T-helper 2 cell treated with Interferon-gamma antibody and Interleukin-4, amounts not matched to agents 5 μg/mL and 100 μg/mL, for 36 hours (primary cell): ENCODE results near the gene KCNA3.
A peak's percentile ranks its signal among the peaks of the same experiment; 100 is the strongest.

Experiments
- DNase-seq: peaks from one replicate; pipeline ENCODE4 v3.0.0; 2021; ENCODE audit warnings: low spot score
- H3K27ac Mint-ChIP-seq: one replicate; pipeline ENCODE4 v1.8.0; 2021; ENCODE audit warnings: mild to moderate bottlenecking, mixed read lengths
- H3K27me3 Mint-ChIP-seq: one replicate; pipeline ENCODE4 v1.8.0; 2021; ENCODE audit warnings: low read depth, mixed read lengths
- H3K36me3 Mint-ChIP-seq: one replicate; pipeline ENCODE4 v1.8.0; 2021; ENCODE audit warnings: low read depth, mixed read lengths
- H3K4me1 Mint-ChIP-seq: one replicate; pipeline ENCODE4 v1.8.0; 2021; ENCODE audit warnings: low read depth, mixed read lengths
- H3K4me3 Mint-ChIP-seq: one replicate; pipeline ENCODE4 v1.8.0; 2022; ENCODE audit warnings: mild to moderate bottlenecking, moderate library complexity, mixed read lengths
- H3K9me3 Mint-ChIP-seq: one replicate; pipeline ENCODE4 v1.8.0; 2021; ENCODE audit warnings: mixed read lengths

KCNA3 gene

DNA sequence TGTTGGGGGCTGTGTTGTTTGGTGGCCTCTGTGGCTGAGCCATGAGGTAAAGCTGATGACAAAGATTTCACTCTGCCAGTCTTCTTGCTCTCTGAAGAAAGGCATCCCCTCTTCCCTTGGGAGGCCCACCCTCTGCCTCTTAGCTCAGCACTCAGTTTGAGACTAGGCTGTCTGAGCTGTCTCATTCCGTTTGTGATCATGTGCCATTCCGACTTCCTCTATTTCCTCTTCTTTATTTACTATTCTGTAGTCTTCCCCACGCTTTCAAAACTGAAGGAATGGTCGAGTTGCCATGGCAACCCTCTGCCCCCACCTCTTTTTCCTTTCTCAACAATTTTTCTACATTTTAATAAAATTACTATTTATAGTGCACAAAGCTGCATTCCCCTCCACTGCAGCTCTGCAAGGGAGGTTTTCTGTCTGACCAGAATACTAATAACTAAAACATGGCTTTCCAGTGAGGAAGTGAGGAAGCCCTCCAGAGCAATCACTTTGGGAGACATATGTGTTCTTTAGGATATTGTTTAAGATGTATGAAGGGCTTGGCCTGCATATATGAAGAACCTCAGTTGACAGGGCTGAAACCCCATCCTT is 30.8 kb downstream of the KCNA3 start:
- Mint-ChIP-seq H3K27me3 (no peaks in the 10 kb centered on the region), H3K4me1 (peaks cover 61% of the 10 kb centered on the region), H3K4me3 (no peak overlapping the region), H3K36me3 (peaks cover 16% of the 10 kb centered on the region), H3K9me3 (peaks cover 11% of the 10 kb centered on the region), H3K27ac (peak overlapping the region; percentile 28)
- no peak for DNase-seq

DNA sequence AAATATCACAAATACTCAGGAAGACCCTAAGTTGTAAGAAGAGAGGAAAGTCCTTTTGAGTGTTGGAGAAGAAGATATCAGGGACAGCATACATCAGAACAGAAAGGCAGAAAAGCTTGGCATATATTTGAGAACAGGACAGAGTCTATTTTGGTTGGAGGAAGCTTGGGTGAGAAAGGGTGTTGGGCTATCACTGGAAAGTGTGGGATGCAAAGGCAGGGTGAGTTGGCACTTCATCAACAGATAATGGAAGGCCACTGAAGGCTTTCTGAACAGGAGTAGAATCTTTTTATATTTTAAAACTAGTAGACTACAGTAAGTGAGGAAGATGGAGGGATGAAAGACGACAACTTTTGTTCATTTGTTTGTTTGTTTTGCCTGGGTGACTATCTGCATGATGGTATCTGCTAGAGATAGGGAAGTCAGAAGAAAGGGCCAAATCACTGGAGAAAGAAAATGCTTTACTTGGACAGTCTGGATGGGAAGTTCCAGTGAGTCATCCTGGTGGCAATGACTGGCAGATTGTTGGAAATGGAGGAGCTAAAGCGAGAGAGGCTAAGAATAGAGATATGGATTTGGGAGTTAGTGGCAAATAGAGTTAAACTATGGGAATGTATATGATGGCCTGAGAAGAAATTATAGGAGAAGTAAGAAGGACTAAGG is 34.9 kb downstream of the KCNA3 start:
- H3K4me1 Mint-ChIP-seq: peaks cover 84% of the 10 kb centered on the region
- no peak overlapping the region for H3K4me3 Mint-ChIP-seq
- H3K36me3 Mint-ChIP-seq: peaks cover 20% of the 10 kb centered on the region
- no peaks in the 10 kb centered on the region for H3K27me3 Mint-ChIP-seq
- peaks cover 11% of the 10 kb centered on the region for H3K9me3 Mint-ChIP-seq
- DNase-seq: no peak
- H3K27ac Mint-ChIP-seq: peak overlapping the region; percentile 29

DNA sequence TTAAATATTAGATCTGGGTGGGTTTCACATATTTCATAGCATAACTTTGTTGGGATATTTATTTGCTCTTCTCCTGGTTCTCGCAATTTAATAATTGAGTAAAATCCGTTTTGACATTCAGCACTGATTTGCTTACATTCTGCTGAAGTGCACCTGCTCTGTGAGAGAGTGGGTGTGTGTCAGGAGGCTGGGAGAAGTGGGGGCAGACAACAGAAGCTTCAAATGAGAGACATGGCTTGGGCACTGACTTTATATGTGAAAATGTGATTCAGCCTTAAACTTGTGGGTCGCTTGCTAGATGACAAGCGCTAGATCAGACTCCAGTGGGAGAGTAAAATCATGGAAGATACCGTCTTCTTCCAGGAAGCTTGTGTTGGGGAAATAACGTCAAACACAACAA is 36.2 kb downstream of the KCNA3 start:
- H3K27ac Mint-ChIP-seq: peak overlapping the region; percentile 37
- H3K36me3 Mint-ChIP-seq: peaks cover 19% of the 10 kb centered on the region
- H3K27me3 Mint-ChIP-seq: no peaks in the 10 kb centered on the region
- peak overlapping the region; percentile 25 for H3K4me3 Mint-ChIP-seq
- DNase-seq: no peak
- H3K4me1 Mint-ChIP-seq: peaks cover 88% of the 10 kb centered on the region
- peaks cover 11% of the 10 kb centered on the region for H3K9me3 Mint-ChIP-seq

DNA sequence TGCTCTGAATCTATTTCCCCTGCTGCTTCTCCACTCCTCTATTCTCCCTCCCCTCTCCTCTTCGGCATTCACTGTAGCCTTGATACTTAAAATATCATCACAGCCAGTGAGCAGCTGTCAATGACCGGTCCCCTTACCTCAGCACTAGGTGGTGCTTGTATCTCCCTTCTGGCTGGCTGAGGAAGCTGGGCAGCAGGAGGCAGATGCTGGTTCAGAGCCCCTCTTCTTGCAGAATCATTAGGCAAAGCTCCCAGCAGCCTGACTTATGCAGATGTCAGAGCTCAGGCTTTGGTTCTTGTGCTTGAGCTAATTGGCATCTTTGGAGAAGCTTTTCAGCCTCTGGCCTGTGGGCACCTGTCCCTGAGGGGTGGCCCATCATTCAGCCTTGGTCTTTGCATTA is 36.7 kb downstream of the KCNA3 start:
- peaks cover 18% of the 10 kb centered on the region for H3K36me3 Mint-ChIP-seq
- no peaks in the 10 kb centered on the region for H3K27me3 Mint-ChIP-seq
- DNase-seq: no peak
- H3K27ac Mint-ChIP-seq: peak overlapping the region; percentile 66
- H3K9me3 Mint-ChIP-seq: peaks cover 11% of the 10 kb centered on the region
- peak overlapping the region; percentile 5 for H3K4me3 Mint-ChIP-seq
- H3K4me1 Mint-ChIP-seq: peaks cover 89% of the 10 kb centered on the region

DNA sequence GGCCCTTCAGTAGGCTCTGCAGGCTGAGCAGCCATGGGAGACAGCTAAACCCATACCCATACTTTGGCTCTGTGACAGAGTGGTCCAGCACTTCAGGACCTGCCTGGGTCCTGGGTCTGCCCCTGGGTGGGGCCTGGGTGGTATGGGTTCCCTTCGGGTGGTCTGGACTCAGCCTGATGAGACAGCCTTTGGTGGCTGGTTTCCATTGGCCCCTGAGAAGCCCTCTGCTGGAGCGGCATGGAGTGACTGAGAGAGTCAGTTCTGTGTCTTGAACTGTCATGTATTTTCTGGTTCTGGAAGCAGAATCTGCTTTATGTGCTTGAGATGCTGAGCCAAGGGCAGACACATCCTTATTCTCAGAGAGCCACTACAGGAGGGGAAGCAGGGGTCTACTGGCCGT is 37.3 kb downstream of the KCNA3 start:
- H3K36me3 Mint-ChIP-seq: peaks cover 18% of the 10 kb centered on the region
- no peaks in the 10 kb centered on the region for H3K27me3 Mint-ChIP-seq
- peaks cover 84% of the 10 kb centered on the region for H3K4me1 Mint-ChIP-seq
- peaks cover 11% of the 10 kb centered on the region for H3K9me3 Mint-ChIP-seq
- H3K27ac Mint-ChIP-seq: no peak overlapping the region
- no peak for DNase-seq
- no peak overlapping the region for H3K4me3 Mint-ChIP-seq

DNA sequence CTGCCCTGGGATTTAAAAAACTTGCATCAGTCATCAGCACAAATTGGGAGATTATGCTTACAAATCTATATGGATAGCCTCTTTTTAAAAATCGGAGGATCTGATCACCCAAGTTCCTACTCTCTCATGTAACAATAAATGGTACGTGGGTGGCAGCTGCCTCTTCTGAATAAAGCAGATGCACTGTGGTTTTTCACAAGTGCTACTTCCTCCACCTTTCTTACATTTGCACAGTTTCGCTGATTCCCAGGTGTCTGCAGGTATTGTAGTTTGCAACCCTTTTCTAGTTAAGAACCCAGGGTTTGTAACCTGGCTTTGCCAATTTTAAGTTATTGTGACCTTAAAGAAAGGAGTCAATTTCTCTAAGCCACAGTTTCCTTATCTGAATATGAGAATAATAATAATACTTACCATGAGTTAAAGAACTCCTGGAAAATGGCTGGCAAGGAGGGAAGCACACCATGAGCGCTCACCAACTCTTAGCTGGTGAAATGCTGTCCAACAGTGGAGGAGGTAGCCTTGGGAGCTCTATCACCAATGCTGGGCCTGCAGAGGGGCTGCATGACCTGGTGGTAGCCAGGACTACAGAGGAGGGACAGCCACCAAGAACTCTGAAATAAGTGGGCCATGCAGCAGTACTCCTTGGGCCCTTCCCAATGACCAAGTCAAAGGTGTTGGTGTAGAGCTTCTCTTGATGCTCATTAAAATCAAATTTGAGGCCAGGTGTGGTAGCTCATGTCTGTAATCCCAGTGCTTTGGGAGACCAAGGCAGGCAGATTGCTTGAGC is 38.4 kb downstream of the KCNA3 start:
- H3K27ac Mint-ChIP-seq: peak overlapping the region; percentile 87
- peak overlapping the region; percentile 72 for H3K4me3 Mint-ChIP-seq
- H3K9me3 Mint-ChIP-seq: peaks cover 9% of the 10 kb centered on the region
- peaks cover 17% of the 10 kb centered on the region for H3K36me3 Mint-ChIP-seq
- no peak for DNase-seq
- no peaks in the 10 kb centered on the region for H3K27me3 Mint-ChIP-seq
- H3K4me1 Mint-ChIP-seq: peaks cover 74% of the 10 kb centered on the region

DNA sequence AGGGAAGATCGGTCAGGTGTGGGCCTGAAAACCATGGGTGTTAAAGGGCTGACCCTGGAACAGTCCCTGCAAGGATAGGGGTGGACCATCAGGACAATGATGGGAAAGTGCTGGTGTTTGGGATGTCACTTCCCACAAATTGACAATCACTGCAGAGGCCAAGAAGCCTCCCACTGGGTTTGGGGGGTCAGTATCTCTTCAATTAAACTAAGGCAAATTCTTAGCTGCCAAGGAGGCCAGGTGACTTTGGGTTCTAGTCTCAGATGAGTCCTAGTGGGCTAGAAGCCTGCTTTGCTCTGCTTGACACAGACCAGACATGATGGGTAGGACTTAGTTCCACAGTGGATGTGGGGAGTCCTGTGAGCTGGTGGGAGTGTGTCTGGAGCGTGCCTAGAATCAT is 39.3 kb downstream of the KCNA3 start:
- Mint-ChIP-seq H3K4me3 (peak overlapping the region; percentile 72), H3K36me3 (peaks cover 14% of the 10 kb centered on the region), H3K27me3 (no peaks in the 10 kb centered on the region), H3K4me1 (peaks cover 72% of the 10 kb centered on the region), H3K27ac (peak overlapping the region; percentile 87), H3K9me3 (peaks cover 6% of the 10 kb centered on the region)
- DNase-seq: no peak

DNA sequence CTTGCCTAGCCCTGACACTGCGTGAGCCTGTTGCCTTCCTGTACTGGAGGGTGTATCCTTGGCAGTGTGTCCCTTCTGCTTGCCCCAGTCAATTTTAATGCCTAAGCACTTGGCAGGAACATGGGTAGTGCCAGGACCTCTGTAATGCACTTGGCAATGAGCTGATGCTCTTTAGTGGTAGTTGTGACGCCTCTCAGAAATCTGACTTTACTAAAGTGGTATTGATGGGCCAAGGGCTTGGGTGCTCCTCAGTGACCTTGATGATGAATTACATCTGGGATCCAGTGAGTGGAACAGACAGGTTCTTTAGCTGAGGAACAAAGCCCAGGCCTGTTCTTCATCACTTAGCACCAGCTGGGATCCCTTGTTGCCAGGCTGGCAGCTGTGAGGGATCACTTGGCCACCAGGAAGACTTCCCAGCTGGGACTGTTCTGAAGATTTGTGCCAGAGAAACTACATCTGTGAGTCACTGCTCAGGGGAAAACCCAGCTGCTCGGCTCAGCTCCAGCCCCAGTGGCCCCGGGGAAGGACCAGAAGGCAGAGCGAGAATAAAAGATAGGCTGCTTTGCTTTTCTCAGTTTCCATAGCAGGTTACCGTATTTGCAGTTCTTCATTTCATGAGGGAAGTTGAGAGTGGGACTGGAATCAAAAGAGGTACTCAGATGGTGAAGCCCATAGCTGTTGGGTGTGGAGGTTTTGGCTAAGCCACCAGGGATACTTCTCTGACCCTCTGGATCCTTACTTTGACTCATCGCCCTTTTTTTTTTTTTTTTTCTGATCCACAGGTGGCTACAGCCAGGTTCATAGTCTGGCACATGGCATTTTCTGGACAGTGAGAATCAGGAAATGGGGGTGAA is 40.1 kb downstream of the KCNA3 start:
- Mint-ChIP-seq H3K4me1 (peaks cover 65% of the 10 kb centered on the region), H3K9me3 (no peaks in the 10 kb centered on the region)

DNA sequence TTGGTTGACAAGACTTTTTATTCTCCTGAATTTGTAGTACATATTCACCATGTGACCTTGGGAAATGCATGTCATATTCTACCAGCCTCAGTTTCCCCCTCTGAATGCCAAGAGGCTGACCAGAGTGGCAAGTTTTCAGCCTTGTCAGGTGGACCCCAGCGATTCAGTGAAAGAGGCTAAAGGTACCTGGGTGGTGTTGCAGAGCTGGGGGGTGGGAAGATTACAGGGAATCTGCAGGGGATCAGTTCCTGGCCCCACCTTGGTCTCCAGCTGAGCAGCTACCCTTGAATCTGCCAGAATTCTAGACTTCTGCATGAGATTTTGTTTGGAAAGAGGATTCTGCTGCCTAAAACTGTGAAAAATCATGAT is 40.7 kb downstream of the KCNA3 start:
- H3K9me3 Mint-ChIP-seq: no peaks in the 10 kb centered on the region
- H3K4me1 Mint-ChIP-seq: peaks cover 62% of the 10 kb centered on the region
- H3K27ac Mint-ChIP-seq: peak overlapping the region; percentile 87

More for the DNA sequence above, 40.1 kb downstream of the KCNA3 start:
- Mint-ChIP-seq H3K4me3 (peak overlapping the region; percentile 72), H3K27me3 (no peaks in the 10 kb centered on the region), H3K36me3 (peaks cover 8% of the 10 kb centered on the region), H3K27ac (peak overlapping the region; percentile 87)
- peak; percentile 83 for DNase-seq

DNA sequence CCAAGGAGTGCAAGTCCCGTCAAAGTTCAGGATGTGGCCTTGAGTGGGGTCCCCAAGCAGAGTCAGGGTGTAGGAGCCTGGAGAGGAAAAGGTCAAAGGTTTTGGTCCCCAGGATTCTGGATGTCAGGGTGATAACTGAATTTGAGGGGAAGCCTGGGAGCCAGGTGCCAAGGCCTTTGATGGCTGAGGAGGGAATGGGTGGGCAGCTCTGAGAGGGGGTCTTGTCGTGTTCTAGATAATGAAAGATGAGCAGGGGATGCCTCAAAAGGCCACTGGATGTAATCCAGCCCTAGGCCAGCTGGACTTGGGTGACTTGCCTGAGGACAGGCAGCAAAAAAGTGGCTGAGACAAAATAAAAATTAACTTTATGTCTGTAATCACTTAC is 41.1 kb downstream of the KCNA3 start:
- Mint-ChIP-seq H3K9me3 (no peaks in the 10 kb centered on the region), H3K4me3 (peak overlapping the region; percentile 59), H3K27me3 (no peaks in the 10 kb centered on the region), H3K27ac (peak overlapping the region; percentile 87), H3K4me1 (peaks cover 59% of the 10 kb centered on the region), H3K36me3 (peaks cover 5% of the 10 kb centered on the region)
- DNase-seq: peak; percentile 3

More for the DNA sequence above, 40.7 kb downstream of the KCNA3 start:
- H3K36me3 Mint-ChIP-seq: peaks cover 7% of the 10 kb centered on the region
- no peak for DNase-seq
- no peaks in the 10 kb centered on the region for H3K27me3 Mint-ChIP-seq
- H3K4me3 Mint-ChIP-seq: peak overlapping the region; percentile 72

DNA sequence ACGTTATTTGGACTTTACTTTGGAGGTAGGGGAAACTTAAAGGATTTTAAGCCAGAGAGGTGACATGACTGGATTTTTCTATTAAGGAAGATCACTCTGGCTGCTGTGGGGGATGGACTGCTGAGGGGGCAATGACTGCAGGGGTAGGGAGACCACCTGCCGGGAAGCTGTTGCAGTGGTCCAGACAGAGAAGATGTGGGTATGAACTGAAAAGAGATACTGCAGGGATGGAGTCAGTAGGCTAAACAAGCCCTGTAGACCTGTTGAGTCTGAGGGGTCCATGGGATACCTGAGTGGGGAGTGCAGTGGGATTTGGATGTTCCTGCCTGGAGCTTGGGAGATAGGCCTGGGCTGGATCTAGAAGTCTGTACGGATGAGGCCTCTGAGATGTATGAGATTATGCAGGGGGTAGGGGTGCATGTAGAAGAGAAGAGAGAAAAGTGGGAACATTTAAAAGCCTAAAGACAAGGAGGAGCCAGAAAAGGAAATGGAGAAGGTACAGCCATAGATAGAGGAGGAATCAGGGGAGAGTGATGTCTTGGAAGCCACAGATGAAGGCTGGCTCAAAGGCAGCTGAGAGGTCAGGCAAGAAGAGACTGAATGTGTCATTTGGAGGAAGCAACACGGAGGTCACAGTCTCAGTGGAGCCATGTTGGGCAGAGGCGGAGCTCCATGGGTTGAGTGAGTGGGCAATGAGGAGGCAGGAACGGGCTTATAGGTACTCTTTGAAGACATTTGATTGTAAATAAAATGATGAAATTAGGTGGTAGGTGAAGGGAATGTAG is 42.7 kb downstream of the KCNA3 start:
- Mint-ChIP-seq H3K4me1 (peaks cover 58% of the 10 kb centered on the region), H3K27ac (no peak overlapping the region), H3K9me3 (no peaks in the 10 kb centered on the region), H3K4me3 (no peak overlapping the region), H3K36me3 (peaks cover 6% of the 10 kb centered on the region), H3K27me3 (no peaks in the 10 kb centered on the region)
- peak; percentile 4 for DNase-seq

DNA sequence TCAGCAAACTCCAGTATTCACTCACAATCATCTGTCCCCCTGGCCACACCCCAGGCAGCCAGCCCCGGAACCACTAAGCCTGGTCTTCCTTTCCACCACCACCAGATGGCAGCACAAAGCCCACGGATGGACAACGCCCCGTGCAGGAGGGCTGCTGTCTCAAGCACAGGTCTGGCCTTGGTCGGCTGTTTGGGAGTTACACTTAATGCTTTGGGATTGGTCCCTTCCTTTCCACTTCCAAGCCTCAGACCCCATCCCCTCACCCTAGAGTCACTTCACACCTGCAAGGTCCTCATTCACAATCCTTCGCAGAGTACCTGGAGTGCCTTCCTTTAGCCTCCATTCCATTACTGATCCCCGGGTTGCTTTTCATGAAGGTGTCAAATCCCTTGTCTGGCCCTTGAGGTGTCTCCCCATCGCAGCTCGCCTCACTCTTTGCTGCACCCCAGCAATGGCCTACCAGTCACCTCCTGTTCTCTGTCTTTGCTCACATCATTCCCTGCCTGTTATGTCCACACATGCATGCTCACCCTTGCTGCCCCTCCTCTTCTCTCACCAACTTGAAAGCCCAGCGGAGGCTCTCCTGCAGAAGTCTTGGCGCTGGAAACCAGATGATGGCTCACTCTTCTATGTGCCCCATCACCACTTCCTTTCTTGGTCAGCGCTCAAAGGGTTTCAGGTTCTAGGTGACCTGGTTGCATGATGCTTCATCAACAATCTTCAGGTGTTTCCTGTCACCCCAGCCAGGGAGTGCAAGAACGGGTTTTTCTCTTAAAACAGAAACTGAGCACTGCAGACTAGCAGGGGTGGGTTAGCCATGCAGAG is 43.7 kb downstream of the KCNA3 start:
- Mint-ChIP-seq H3K27me3 (no peaks in the 10 kb centered on the region), H3K27ac (no peak overlapping the region), H3K4me3 (no peak overlapping the region), H3K4me1 (peaks cover 58% of the 10 kb centered on the region), H3K36me3 (peaks cover 11% of the 10 kb centered on the region), H3K9me3 (no peaks in the 10 kb centered on the region)
- DNase-seq: peak; percentile 81
